Measurements from ENCODE around the gene PGBD5.
A peak's percentile ranks its signal among the peaks of the same experiment; 100 is the strongest.

The PGBD5 gene

DNA sequence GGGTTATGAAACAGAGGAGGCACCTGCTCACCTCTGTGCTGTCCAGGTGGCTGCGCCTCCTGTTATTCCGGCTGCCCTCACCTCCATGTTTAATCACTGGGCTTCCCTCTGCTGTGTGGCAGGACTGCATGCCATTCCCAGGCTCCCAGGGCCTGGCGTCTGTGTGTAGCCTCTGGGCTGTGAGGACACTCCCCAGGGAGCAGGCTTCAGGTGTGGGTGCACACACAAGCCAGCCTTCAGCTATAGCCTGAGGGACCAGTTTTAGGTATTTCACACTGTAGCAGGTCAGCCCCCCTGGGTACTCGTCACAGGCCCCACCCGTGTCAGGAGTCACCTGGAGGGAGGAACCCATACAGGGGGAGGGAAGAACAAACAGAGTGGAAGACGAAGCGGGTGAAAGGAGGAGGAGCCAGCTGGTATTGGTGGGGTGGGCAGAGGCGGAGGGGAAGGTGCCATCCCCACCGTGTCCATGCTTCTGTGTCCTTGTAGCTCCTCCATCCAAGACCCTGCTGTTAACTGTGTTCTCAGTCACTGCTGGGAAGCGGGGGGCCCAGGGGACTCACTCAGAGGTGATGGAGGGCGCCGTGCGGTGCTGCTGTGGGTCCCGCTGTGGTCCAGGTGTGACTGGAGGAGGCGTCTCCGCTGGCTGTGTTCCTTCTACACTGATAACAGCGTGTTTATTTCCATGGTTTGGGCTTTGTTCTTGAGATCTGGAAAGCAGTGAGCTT is 158.6 kb downstream of the PGBD5 start:
- Histone ChIP-seq H3K9me3 (replicated peaks in 1 of 2; ENCODE audit: control insufficient read depth in 2 of 2, insufficient read depth in 1 of 2, low read depth in 1 of 2, low read length in 2 of 2) (peaks cover 0 to 1% of the 10 kb centered on the region in 2 donors), H2BK15ac (ENCODE audit: low read length) (no peak overlapping the region), H2BK5ac (ENCODE audit: low read length) (peak overlapping the region; percentile 21), H4K8ac (ENCODE audit: low read depth, low read length) (peak overlapping the region; percentile 19), H2BK12ac (ENCODE audit: low read length) (no peak overlapping the region), H4K91ac (ENCODE audit: low read depth, low read length, poor library complexity) (no peak overlapping the region), H3K9ac (ENCODE audit: low read depth, low read length, poor library complexity) (no peak overlapping the region), H3K27me3 (ENCODE audit: control insufficient read depth in 3 of 3, insufficient read depth in 3 of 3, low read depth in 1 of 3, low read length in 3 of 3) (no peaks in the 10 kb centered on the region), H2AFZ (ENCODE audit: low read length) (no peak overlapping the region), H3K23ac (ENCODE audit: low read depth, low read length, poor library complexity) (no peak overlapping the region), H3K4me1 (ENCODE audit: control insufficient read depth in 2 of 2, insufficient read depth in 1 of 2, low read depth in 1 of 2, low read length in 2 of 2) (peaks cover 0 to 3% of the 10 kb centered on the region in 2 donors), H2BK120ac (ENCODE audit: low read depth, low read length) (no peak overlapping the region), H3K4me2 (ENCODE audit: insufficient read depth, low read length, poor library complexity, severe bottlenecking) (no peak overlapping the region), H3K36me3 (replicated peaks in 1 of 2; ENCODE audit: control insufficient read depth in 2 of 2, insufficient read depth in 2 of 2, low read length in 2 of 2) (peaks cover 13 to 49% of the 10 kb centered on the region in 2 donors), H3K27ac (replicated peaks; ENCODE audit: low read length) (no peak overlapping the region), H3K18ac (ENCODE audit: low read length) (no peak overlapping the region), H2AK5ac (ENCODE audit: low read depth, low read length) (no peak overlapping the region), H3K14ac (ENCODE audit: low read length) (no peak overlapping the region), H3K4ac (ENCODE audit: low read length) (no peak overlapping the region), H3K79me1 (ENCODE audit: low read depth, low read length) (peaks cover 5% of the 10 kb centered on the region), H3K4me3 (ENCODE audit: low read length in 2 of 2) (no peak overlapping the region)
- no peak for DNase-seq (ENCODE audit: low spot score)
- WGBS, 2 donors (ENCODE audit: extremely low coverage in 2 of 2, insufficient read length in 2 of 2, insufficient replicate concordance in 1 of 2) = no CpG with 5 or more reads among the region's 17 CpGs

DNA sequence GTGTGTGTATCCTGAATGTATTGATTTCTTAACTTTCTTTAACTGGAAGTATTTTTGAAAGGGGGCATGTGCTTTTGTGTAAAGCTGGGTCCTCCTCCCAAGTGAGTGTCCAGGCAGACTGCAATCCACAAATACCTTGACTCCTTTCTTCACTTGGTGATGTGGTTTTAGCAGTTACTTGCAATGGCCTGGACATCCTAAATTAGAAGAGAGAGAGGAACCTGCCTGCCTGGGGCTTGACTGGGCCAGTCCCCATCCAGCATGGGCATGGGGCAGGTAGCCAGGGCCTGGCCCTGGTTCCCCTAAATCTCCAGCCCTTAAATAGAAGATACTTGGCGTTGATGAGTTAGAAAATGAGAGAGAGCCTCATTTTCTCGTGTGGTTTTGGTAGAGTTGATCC is 159.7 kb downstream of the PGBD5 start:
- Histone ChIP-seq H3K14ac (ENCODE audit: low read length) (no peak overlapping the region), H3K9ac (ENCODE audit: low read depth, low read length, poor library complexity) (no peak overlapping the region), H4K91ac (ENCODE audit: low read depth, low read length, poor library complexity) (no peak overlapping the region), H2AK5ac (ENCODE audit: low read depth, low read length) (no peak overlapping the region), H3K4me2 (ENCODE audit: insufficient read depth, low read length, poor library complexity, severe bottlenecking) (no peak overlapping the region), H3K4ac (ENCODE audit: low read length) (no peak overlapping the region), H3K9me3 (replicated peaks in 1 of 2; ENCODE audit: control insufficient read depth in 2 of 2, insufficient read depth in 1 of 2, low read depth in 1 of 2, low read length in 2 of 2) (peaks cover 0 to 1% of the 10 kb centered on the region in 2 donors), H2BK120ac (ENCODE audit: low read depth, low read length) (no peak overlapping the region), H4K8ac (ENCODE audit: low read depth, low read length) (no peak overlapping the region), H2BK12ac (ENCODE audit: low read length) (no peak overlapping the region), H3K36me3 (replicated peaks in 1 of 2; ENCODE audit: control insufficient read depth in 2 of 2, insufficient read depth in 2 of 2, low read length in 2 of 2) (peaks cover 13 to 52% of the 10 kb centered on the region in 2 donors), H3K27ac (replicated peaks; ENCODE audit: low read length) (no peak overlapping the region), H3K79me1 (ENCODE audit: low read depth, low read length) (peaks cover 3% of the 10 kb centered on the region), H3K4me3 (ENCODE audit: low read length in 2 of 2) (no peak overlapping the region), H3K27me3 (ENCODE audit: control insufficient read depth in 3 of 3, insufficient read depth in 3 of 3, low read depth in 1 of 3, low read length in 3 of 3) (no peaks in the 10 kb centered on the region), H2BK5ac (ENCODE audit: low read length) (no peak overlapping the region), H2AFZ (ENCODE audit: low read length) (no peak overlapping the region), H3K4me1 (ENCODE audit: control insufficient read depth in 2 of 2, insufficient read depth in 1 of 2, low read depth in 1 of 2, low read length in 2 of 2) (peaks cover 0 to 3% of the 10 kb centered on the region in 2 donors), H3K18ac (ENCODE audit: low read length) (no peak overlapping the region), H3K23ac (ENCODE audit: low read depth, low read length, poor library complexity) (no peak overlapping the region), H2BK15ac (ENCODE audit: low read length) (no peak overlapping the region)
- no peak for DNase-seq (ENCODE audit: low spot score)
- no CpG with 5 or more reads among the region's 2 CpGs for WGBS, 2 donors (ENCODE audit: extremely low coverage in 2 of 2, insufficient read length in 2 of 2, insufficient replicate concordance in 1 of 2)

DNA sequence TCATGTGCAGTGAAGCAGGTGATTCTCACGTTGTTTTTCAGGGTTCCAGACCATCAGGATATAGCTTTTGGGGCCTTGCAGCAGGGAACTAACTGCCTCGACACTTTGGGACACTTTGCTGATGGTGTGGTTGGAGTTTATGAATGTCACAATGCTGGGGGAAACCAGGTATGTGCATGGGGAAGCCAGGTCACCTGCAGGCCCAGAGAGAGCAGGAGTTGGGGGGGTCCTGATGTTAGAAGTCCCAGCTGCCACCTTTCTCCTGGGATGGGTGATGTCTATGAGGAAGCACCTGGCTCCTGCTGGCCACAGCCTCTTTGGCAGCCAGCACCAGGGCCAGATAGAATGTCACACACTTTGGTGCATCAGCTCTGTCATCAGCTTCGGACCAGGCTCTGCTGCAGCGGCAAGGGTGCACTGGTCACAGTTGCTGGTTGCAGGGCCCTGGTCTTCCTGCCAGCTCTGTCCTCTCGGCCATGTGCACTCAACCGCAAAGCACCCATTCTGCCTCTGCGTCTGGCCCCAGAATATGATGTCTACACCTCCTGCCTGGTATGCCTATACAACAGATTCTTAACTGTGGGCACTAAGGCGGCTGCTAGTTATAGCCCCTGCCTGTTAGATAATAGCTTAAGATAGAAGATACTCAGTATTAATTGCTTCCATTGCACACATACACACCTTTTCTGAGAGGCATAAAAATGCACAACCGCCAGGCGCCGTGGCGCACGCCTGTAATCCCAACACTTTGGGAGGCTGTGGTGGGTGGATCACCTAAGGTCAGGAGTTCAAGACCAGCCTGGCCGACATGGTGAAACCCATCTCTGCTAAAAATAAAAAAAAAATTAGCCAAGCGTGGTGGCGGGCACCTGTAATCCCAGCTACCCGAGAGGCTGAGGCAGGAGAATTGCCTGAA is 160.7 kb downstream of the PGBD5 start:
- H3K4me1 ChIP-seq (ENCODE audit: control insufficient read depth in 2 of 2, insufficient read depth in 1 of 2, low read depth in 1 of 2, low read length in 2 of 2) = peaks cover 0 to 3% of the 10 kb centered on the region in 2 donors

More for the DNA sequence above, 160.7 kb downstream of the PGBD5 start:
- Histone ChIP-seq H3K9me3 (replicated peaks in 1 of 2; ENCODE audit: control insufficient read depth in 2 of 2, insufficient read depth in 1 of 2, low read depth in 1 of 2, low read length in 2 of 2) (peaks cover 0 to 1% of the 10 kb centered on the region in 2 donors), H3K27me3 (ENCODE audit: control insufficient read depth in 3 of 3, insufficient read depth in 3 of 3, low read depth in 1 of 3, low read length in 3 of 3) (no peaks in the 10 kb centered on the region), H4K91ac (ENCODE audit: low read depth, low read length, poor library complexity) (no peak overlapping the region), H3K27ac (replicated peaks; ENCODE audit: low read length) (no peak overlapping the region), H3K9ac (ENCODE audit: low read depth, low read length, poor library complexity) (no peak overlapping the region), H2AK5ac (ENCODE audit: low read depth, low read length) (no peak overlapping the region), H3K79me1 (ENCODE audit: low read depth, low read length) (peaks cover 3% of the 10 kb centered on the region), H2BK15ac (ENCODE audit: low read length) (no peak overlapping the region), H3K4ac (ENCODE audit: low read length) (no peak overlapping the region), H3K4me3 (ENCODE audit: low read length in 2 of 2) (no peak overlapping the region), H3K18ac (ENCODE audit: low read length) (peak overlapping the region; percentile 13), H2BK12ac (ENCODE audit: low read length) (no peak overlapping the region), H2BK5ac (ENCODE audit: low read length) (no peak overlapping the region), H3K4me2 (ENCODE audit: insufficient read depth, low read length, poor library complexity, severe bottlenecking) (no peak overlapping the region), H3K23ac (ENCODE audit: low read depth, low read length, poor library complexity) (no peak overlapping the region), H3K14ac (ENCODE audit: low read length) (no peak overlapping the region), H4K8ac (ENCODE audit: low read depth, low read length) (no peak overlapping the region), H2BK120ac (ENCODE audit: low read depth, low read length) (no peak overlapping the region), H2AFZ (ENCODE audit: low read length) (no peak overlapping the region), H3K36me3 (replicated peaks in 1 of 2; ENCODE audit: control insufficient read depth in 2 of 2, insufficient read depth in 2 of 2, low read length in 2 of 2) (peaks cover 13 to 52% of the 10 kb centered on the region in 2 donors)
- no CpG with 5 or more reads among the region's 17 CpGs for WGBS, 2 donors (ENCODE audit: extremely low coverage in 2 of 2, insufficient read length in 2 of 2, insufficient replicate concordance in 1 of 2)
- no peak for DNase-seq (ENCODE audit: low spot score)
